ENCODE measurements around the gene KCNK18.

The KCNK18 gene

GRCh38 chr10:117163954-117164548 lies 33.2 kb upstream of the KCNK18 start:
- H3K27ac ChIP-seq (ENCODE audit: low read depth, low read length), result no peak overlapping the region

GRCh38 chr10:117164592-117165537 lies 32.4 kb upstream of the KCNK18 start:
- Histone ChIP-seq H3K4me1 (ENCODE audit: control insufficient read depth in 1 of 2, insufficient read depth in 2 of 2, low read length in 2 of 2) (peaks cover 10 to 11% of the 10 kb centered on the region in 2 donors), H3K9ac (ENCODE audit: low read depth in 1 of 2, low read length in 2 of 2) (no peak overlapping the region), H3K36me3 (ENCODE audit: control insufficient read depth in 1 of 2, insufficient read depth in 2 of 2, low read length in 2 of 2) (no peaks in the 10 kb centered on the region), H3K9me3 (ENCODE audit: control insufficient read depth in 1 of 2, low read length in 2 of 2) (no peaks in the 10 kb centered on the region), H3K27ac (ENCODE audit: low read depth, low read length) (no peak overlapping the region), H3K4me3 (ENCODE audit: low read depth in 1 of 2, low read length in 2 of 2) (peak overlapping the region in 1 of 2 donors; percentile 40), H3K27me3 (ENCODE audit: control insufficient read depth in 1 of 2, insufficient read depth in 2 of 2, low read length in 2 of 2) (peaks cover 91 to 94% of the 10 kb centered on the region in 2 donors)

More at GRCh38 chr10:117163954-117164548, 33.2 kb upstream of the KCNK18 start:
- Histone ChIP-seq H3K9me3 (ENCODE audit: control insufficient read depth in 1 of 2, low read length in 2 of 2) (no peaks in the 10 kb centered on the region), H3K36me3 (ENCODE audit: control insufficient read depth in 1 of 2, insufficient read depth in 2 of 2, low read length in 2 of 2) (no peaks in the 10 kb centered on the region), H3K4me1 (ENCODE audit: control insufficient read depth in 1 of 2, insufficient read depth in 2 of 2, low read length in 2 of 2) (peaks cover 10 to 11% of the 10 kb centered on the region in 2 donors), H3K27me3 (ENCODE audit: control insufficient read depth in 1 of 2, insufficient read depth in 2 of 2, low read length in 2 of 2) (peaks cover 91 to 94% of the 10 kb centered on the region in 2 donors), H3K9ac (ENCODE audit: low read depth in 1 of 2, low read length in 2 of 2) (no peak overlapping the region), H3K4me3 (ENCODE audit: low read depth in 1 of 2, low read length in 2 of 2) (no peak overlapping the region)

- H3K4me1 ChIP-seq (ENCODE audit: control insufficient read depth in 1 of 2, insufficient read depth in 2 of 2, low read length in 2 of 2), result peaks cover 10 to 11% of the 10 kb centered on the region in 2 donors
- H3K9me3 ChIP-seq (ENCODE audit: control insufficient read depth in 1 of 2, low read length in 2 of 2), result no peaks in the 10 kb centered on the region
- no peak overlapping the region for H3K4me3 ChIP-seq (ENCODE audit: low read depth in 1 of 2, low read length in 2 of 2)
- peaks cover 89 to 94% of the 10 kb centered on the region in 2 donors for H3K27me3 ChIP-seq (ENCODE audit: control insufficient read depth in 1 of 2, insufficient read depth in 2 of 2, low read length in 2 of 2)
- no peak overlapping the region for H3K27ac ChIP-seq (ENCODE audit: low read depth, low read length)
- H3K36me3 ChIP-seq (ENCODE audit: control insufficient read depth in 1 of 2, insufficient read depth in 2 of 2, low read length in 2 of 2), result no peaks in the 10 kb centered on the region
- no peak overlapping the region for H3K9ac ChIP-seq (ENCODE audit: low read depth in 1 of 2, low read length in 2 of 2)
Observed at GRCh38 chr10:117165538-117166417, 31.5 kb upstream of the KCNK18 start.

GRCh38 chr10:117166418-117167345 lies 30.6 kb upstream of the KCNK18 start:
- H3K36me3 ChIP-seq (ENCODE audit: control insufficient read depth in 1 of 2, insufficient read depth in 2 of 2, low read length in 2 of 2), result no peaks in the 10 kb centered on the region
- no peaks in the 10 kb centered on the region for H3K9me3 ChIP-seq (ENCODE audit: control insufficient read depth in 1 of 2, low read length in 2 of 2)
- H3K4me3 ChIP-seq (ENCODE audit: low read depth in 1 of 2, low read length in 2 of 2), result no peak overlapping the region
- H3K27ac ChIP-seq (ENCODE audit: low read depth, low read length), result no peak overlapping the region
- H3K27me3 ChIP-seq (ENCODE audit: control insufficient read depth in 1 of 2, insufficient read depth in 2 of 2, low read length in 2 of 2), result peaks cover 87 to 94% of the 10 kb centered on the region in 2 donors
- H3K4me1 ChIP-seq (ENCODE audit: control insufficient read depth in 1 of 2, insufficient read depth in 2 of 2, low read length in 2 of 2), result peaks cover 10 to 11% of the 10 kb centered on the region in 2 donors
- no peak overlapping the region for H3K9ac ChIP-seq (ENCODE audit: low read depth in 1 of 2, low read length in 2 of 2)

- Histone ChIP-seq H3K4me1 (ENCODE audit: control insufficient read depth in 1 of 2, insufficient read depth in 2 of 2, low read length in 2 of 2) (peaks cover 10 to 11% of the 10 kb centered on the region in 2 donors), H3K4me3 (ENCODE audit: low read depth in 1 of 2, low read length in 2 of 2) (no peak overlapping the region), H3K9ac (ENCODE audit: low read depth in 1 of 2, low read length in 2 of 2) (no peak overlapping the region), H3K27ac (ENCODE audit: low read depth, low read length) (no peak overlapping the region), H3K9me3 (ENCODE audit: control insufficient read depth in 1 of 2, low read length in 2 of 2) (no peaks in the 10 kb centered on the region), H3K27me3 (ENCODE audit: control insufficient read depth in 1 of 2, insufficient read depth in 2 of 2, low read length in 2 of 2) (peaks cover 87 to 94% of the 10 kb centered on the region in 2 donors), H3K36me3 (ENCODE audit: control insufficient read depth in 1 of 2, insufficient read depth in 2 of 2, low read length in 2 of 2) (no peaks in the 10 kb centered on the region)
Observed at GRCh38 chr10:117167346-117167788, 29.9 kb upstream of the KCNK18 start.

GRCh38 chr10:117167789-117168674 lies 29.3 kb upstream of the KCNK18 start:
- H3K4me1 ChIP-seq (ENCODE audit: control insufficient read depth in 1 of 2, insufficient read depth in 2 of 2, low read length in 2 of 2), result peaks cover 10 to 11% of the 10 kb centered on the region in 2 donors
- no peaks in the 10 kb centered on the region for H3K36me3 ChIP-seq (ENCODE audit: control insufficient read depth in 1 of 2, insufficient read depth in 2 of 2, low read length in 2 of 2)
- peaks cover 87 to 91% of the 10 kb centered on the region in 2 donors for H3K27me3 ChIP-seq (ENCODE audit: control insufficient read depth in 1 of 2, insufficient read depth in 2 of 2, low read length in 2 of 2)
- H3K9ac ChIP-seq (ENCODE audit: low read depth in 1 of 2, low read length in 2 of 2), result no peak overlapping the region
- H3K4me3 ChIP-seq (ENCODE audit: low read depth in 1 of 2, low read length in 2 of 2), result peak overlapping the region; percentile 30 to 44
- H3K27ac ChIP-seq (ENCODE audit: low read depth, low read length), result no peak overlapping the region
- no peaks in the 10 kb centered on the region for H3K9me3 ChIP-seq (ENCODE audit: control insufficient read depth in 1 of 2, low read length in 2 of 2)

- Histone ChIP-seq H3K27me3 (ENCODE audit: control insufficient read depth in 1 of 2, insufficient read depth in 2 of 2, low read length in 2 of 2) (peaks cover 85 to 90% of the 10 kb centered on the region in 2 donors), H3K4me3 (ENCODE audit: low read depth in 1 of 2, low read length in 2 of 2) (no peak overlapping the region), H3K9ac (ENCODE audit: low read depth in 1 of 2, low read length in 2 of 2) (no peak overlapping the region), H3K36me3 (ENCODE audit: control insufficient read depth in 1 of 2, insufficient read depth in 2 of 2, low read length in 2 of 2) (no peaks in the 10 kb centered on the region), H3K27ac (ENCODE audit: low read depth, low read length) (no peak overlapping the region), H3K4me1 (ENCODE audit: control insufficient read depth in 1 of 2, insufficient read depth in 2 of 2, low read length in 2 of 2) (peaks cover 10 to 11% of the 10 kb centered on the region in 2 donors), H3K9me3 (ENCODE audit: control insufficient read depth in 1 of 2, low read length in 2 of 2) (no peaks in the 10 kb centered on the region)
Observed at GRCh38 chr10:117168729-117169128, 28.6 kb upstream of the KCNK18 start.

- H3K36me3 ChIP-seq (ENCODE audit: control insufficient read depth in 1 of 2, insufficient read depth in 2 of 2, low read length in 2 of 2), result no peaks in the 10 kb centered on the region
- no peak overlapping the region for H3K9ac ChIP-seq (ENCODE audit: low read depth in 1 of 2, low read length in 2 of 2)
- H3K9me3 ChIP-seq (ENCODE audit: control insufficient read depth in 1 of 2, low read length in 2 of 2), result no peaks in the 10 kb centered on the region
- H3K4me3 ChIP-seq (ENCODE audit: low read depth in 1 of 2, low read length in 2 of 2), result no peak overlapping the region
- peaks cover 78 to 82% of the 10 kb centered on the region in 2 donors for H3K27me3 ChIP-seq (ENCODE audit: control insufficient read depth in 1 of 2, insufficient read depth in 2 of 2, low read length in 2 of 2)
- H3K27ac ChIP-seq (ENCODE audit: low read depth, low read length), result no peak overlapping the region
- peaks cover 11 to 15% of the 10 kb centered on the region in 2 donors for H3K4me1 ChIP-seq (ENCODE audit: control insufficient read depth in 1 of 2, insufficient read depth in 2 of 2, low read length in 2 of 2)
Observed at GRCh38 chr10:117169480-117169879, 27.8 kb upstream of the KCNK18 start.

Data from duodenal mucosa (tissue), 2 donors.